Spleen (tissue), 7 donors: ENCODE results near the gene GOLGA6D.
"Not testable (repeated sequence)": the region's sequence is repeated elsewhere in the genome, so short reads cannot be mapped to it uniquely, and the experiment has no call there.

Experiments used
- CTCF ChIP-seq, 11 experiments: fragments of 200-600 bp in 7 of 11; fragments of 450-650 bp in 4 of 11; sonication (generic) in 4 of 11; IDR thresholded peaks in 8 of 11; conservative IDR thresholded peaks in 3 of 11; 1 replicate in 7 of 11; 2 replicates in 4 of 11; pipeline versions ENCODE4 v1.4.0 to v1.8.0; 2016 to 2021; ENCODE audit warnings: antibody characterized with exemption in 11 of 11, inconsistent platforms in 4 of 11, mild to moderate bottlenecking in 1 of 11
- POLR2A ChIP-seq, 3 donors: fragments of 450-650 bp; IDR thresholded peaks; one replicate each; pipeline ENCODE4 v1.5.1; 2017; ENCODE audit warnings: antibody characterized with exemption in 3 of 3, mild to moderate bottlenecking in 1 of 3
- POLR2AphosphoS5 ChIP-seq, 3 donors: sonication (generic); formaldehyde crosslinking; IDR thresholded peaks; one replicate each; pipeline ENCODE4 v1.5.1; 2017; ENCODE audit warnings: antibody characterized with exemption in 3 of 3
- donor health status: DM: no; HTN: no; CAD: no; lungs with moderate emphysema.
- donor health status: DM: no; HTN: no; CAD: no.
- donor health status: DM: no; HTN: no; CAD: no.

GRCh38 chr15:75319231-75319897 lies 36.7 kb downstream of the GOLGA6D start:
- not testable (repeated sequence) for TF ChIP-seq CTCF (IDR thresholded peaks at IDR 0.05 in 8 of 11, conservative IDR thresholded peaks at IDR 0.05 in 3 of 11); POLR2AphosphoS5 (IDR thresholded peaks at IDR 0.05); POLR2A (IDR thresholded peaks at IDR 0.05)
